Uterus (tissue), 4 donors: ENCODE measurements around the gene GORASP2. TPM values are rescaled to one million over a fixed set of nuclear protein-coding genes. Genes with fewer than 3 reads are reported as not detected.

ENCODE experiments used
- DNase-seq, 2 donors: peaks; one replicate each; pipeline ENCODE4 v3.0.0-alpha.2; 2019 to 2020
- H3K27ac ChIP-seq, 2 donors: fragments of 200-600 bp; sonication (generic); 1 replicate in 1 of 2; 2 replicates in 1 of 2; pipeline ENCODE4 v1.5.1; 2016 to 2018
- H3K27me3 ChIP-seq, 2 donors: fragments of 200-600 bp; sonication (generic); one replicate each; pipeline ENCODE4 v1.5.1; 2018 to 2019; ENCODE audit warnings: control low read depth in 1 of 2
- H3K36me3 ChIP-seq, 2 donors: fragments of 200-600 bp; sonication (generic); one replicate each; pipeline ENCODE4 v1.5.1; 2019; ENCODE audit warnings: control low read depth in 1 of 2
- H3K4me1 ChIP-seq, 2 donors: fragments of 200-600 bp; sonication (generic); one replicate each; pipeline ENCODE4 v1.5.1; 2018 to 2019; ENCODE audit warnings: control low read depth in 1 of 2
- H3K4me3 ChIP-seq, 2 donors: fragments of 200-600 bp; sonication (generic); 1 replicate in 1 of 2; 2 replicates in 1 of 2; pipeline ENCODE4 v1.5.1; 2018 to 2019; ENCODE audit warnings: mild to moderate bottlenecking in 1 of 2
- H3K9me3 ChIP-seq, 2 donors: fragments of 200-600 bp; sonication (generic); one replicate each; pipeline ENCODE4 v1.5.1; 2019; ENCODE audit warnings: control low read depth in 1 of 2
- CTCF ChIP-seq, 4 experiments: fragments of 200-600 bp in 2 of 4; fragments of 450-650 bp in 2 of 4; sonication (generic) in 2 of 4; IDR thresholded peaks; one replicate each; pipeline ENCODE4 v1.5.1; 2016 to 2019; ENCODE audit warnings: antibody characterized with exemption in 4 of 4, mild to moderate bottlenecking in 2 of 4, moderate library complexity in 1 of 4
- POLR2A ChIP-seq, 2 donors: fragments of 450-650 bp; IDR thresholded peaks; one replicate each; pipeline ENCODE4 v1.6.1; 2016; ENCODE audit warnings: antibody characterized with exemption in 2 of 2, mild to moderate bottlenecking in 1 of 2, moderate library complexity in 1 of 2
- intact Hi-C: fragments of 100-400 bp; cut with DNase I; formaldehyde crosslinking; loops from one replicate; pipeline ENCODE4 v1.15.1; 2023; ENCODE audit warnings: low total_unique reads
- total RNA-seq, 4 donors: library from RNA; depleted of rRNA in 3 of 4; stranded (reverse); fragments of >200 nt in 3 of 4; gene quantifications; one replicate each; pipeline versions ENCODE4 v1.1.0 to v1.2.4, GENCODE V29; 2014 to 2023
- donor health status: DM: yes; HTN: yes; CAD: no.

The GORASP2 gene
- total RNA-seq, 4 donors from 2014 or later = 23.1 to 116 (median 65.4) TPM

- Histone ChIP-seq H3K9me3 (no peaks in the 10 kb centered on the region), H3K4me1 (no peaks in the 10 kb centered on the region), H3K36me3 (no peaks in the 10 kb centered on the region), H3K27me3 (no peaks in the 10 kb centered on the region), H3K27ac (no peak overlapping the region), H3K4me3 (no peak overlapping the region)
- DNase-seq = no peak
- TF ChIP-seq POLR2A (IDR thresholded peaks at IDR 0.05) (no peak), CTCF (IDR thresholded peaks at IDR 0.05) (no peak)
- intact Hi-C loops = no loop called here
These were observed 33.9 kb upstream of the GORASP2 start for GRCh38 chr2:170895023-170895757.

- no peak for DNase-seq
- Histone ChIP-seq H3K27me3 (no peaks in the 10 kb centered on the region), H3K4me1 (no peaks in the 10 kb centered on the region), H3K36me3 (no peaks in the 10 kb centered on the region), H3K27ac (no peak overlapping the region), H3K9me3 (no peaks in the 10 kb centered on the region), H3K4me3 (no peak overlapping the region)
- no peak for TF ChIP-seq CTCF (IDR thresholded peaks at IDR 0.05)
- no peak for TF ChIP-seq POLR2A (IDR thresholded peaks at IDR 0.05)
- intact Hi-C loops = no loop called here
These were observed 32.4 kb upstream of the GORASP2 start for GRCh38 chr2:170896622-170897021.

- TF ChIP-seq CTCF (IDR thresholded peaks at IDR 0.05) (no peak), POLR2A (IDR thresholded peaks at IDR 0.05) (no peak)
- intact Hi-C loops = no loop called here
- H3K9me3 ChIP-seq = no peaks in the 10 kb centered on the region
- no peaks in the 10 kb centered on the region for H3K4me1 ChIP-seq
- no peaks in the 10 kb centered on the region for H3K36me3 ChIP-seq
- no peak for DNase-seq
- no peak overlapping the region for H3K4me3 ChIP-seq
- no peak overlapping the region for H3K27ac ChIP-seq
- H3K27me3 ChIP-seq = no peaks in the 10 kb centered on the region
These were observed 31.9 kb upstream of the GORASP2 start for GRCh38 chr2:170897108-170897507.

GRCh38 chr2:170905864-170906263, 23.2 kb upstream of the GORASP2 start:
- Histone ChIP-seq H3K4me3 (no peak overlapping the region), H3K27ac (no peak overlapping the region)

More at GRCh38 chr2:170905864-170906263, 23.2 kb upstream of the GORASP2 start:
- intact Hi-C loops = no loop called here
- no peaks in the 10 kb centered on the region for H3K36me3 ChIP-seq
- H3K27me3 ChIP-seq = no peaks in the 10 kb centered on the region
- no peaks in the 10 kb centered on the region for H3K9me3 ChIP-seq
- no peaks in the 10 kb centered on the region for H3K4me1 ChIP-seq
- no peak for DNase-seq
- TF ChIP-seq POLR2A (IDR thresholded peaks at IDR 0.05) (no peak), CTCF (IDR thresholded peaks at IDR 0.05) (no peak)
